Body of pancreas (tissue), 4 donors: Measurements from ENCODE around the gene COX15. TPM values are rescaled to one million over a fixed set of nuclear protein-coding genes. Genes with fewer than 3 reads are reported as not detected.

Experiments
- ATAC-seq: fragments of 150-250 bp; one replicate; pipeline ENCODE4 v1.9.1; 2016
- DNase-seq, 4 donors: peaks; one replicate each; pipeline ENCODE4 v3.0.0-alpha.2; 2019
- H3K27ac ChIP-seq, 4 donors: fragments of 200-600 bp; sonication (generic); 1 replicate in 3 of 4; 2 replicates in 1 of 4; pipeline versions ENCODE4 v1.5.1 to v1.6.1; 2016 to 2019; ENCODE audit warnings: mild to moderate bottlenecking in 1 of 4, mixed read lengths in 1 of 4, moderate library complexity in 1 of 4
- H3K27me3 ChIP-seq, 2 donors: fragments of 200-600 bp; sonication (generic); one replicate each; pipeline ENCODE4 v1.6.0; 2016; ENCODE audit warnings: mild to moderate bottlenecking in 1 of 2
- H3K36me3 ChIP-seq, 2 donors: fragments of 200-600 bp; sonication (generic); replicated peaks in 1 of 2; 2 replicates each; pipeline ENCODE4 v1.5.1; 2016; ENCODE audit warnings: low read depth in 2 of 2; ENCODE audit not compliant: insufficient read depth in 1 of 2
- H3K4me1 ChIP-seq: fragments of 200-600 bp; sonication (generic); one replicate; pipeline ENCODE4 v1.6.0; 2016
- H3K4me3 ChIP-seq, 2 donors: fragments of 200-600 bp; sonication (generic); 1 replicate in 1 of 2; 2 replicates in 1 of 2; pipeline ENCODE4 v1.5.1; 2016 to 2019
- H3K9me3 ChIP-seq, 3 donors: fragments of 200-600 bp; sonication (generic); 1 replicate in 2 of 3; 2 replicates in 1 of 3; pipeline ENCODE4 v1.5.1; 2016
- CTCF ChIP-seq, 7 experiments: fragments of 450-650 bp in 4 of 7; fragments of 200-600 bp in 3 of 7; sonication (generic) in 3 of 7; IDR thresholded peaks; one replicate each; pipeline ENCODE4 v1.5.1; 2016 to 2019; ENCODE audit warnings: antibody characterized with exemption in 7 of 7
- POLR2A ChIP-seq, 3 donors: fragments of 450-650 bp; IDR thresholded peaks; one replicate each; pipeline ENCODE4 v1.6.1; 2016; ENCODE audit warnings: antibody characterized with exemption in 3 of 3, mild to moderate bottlenecking in 2 of 3
- WGBS, 2 donors: methylation state at CpG; one replicate each; pipeline ENCODE4 v1.1.5; 2017; 5-methylcytosine and 5-hydroxymethylcytosine counted together
- intact Hi-C: fragments of 100-400 bp; cut with DNase I; formaldehyde crosslinking; loops from one replicate; pipeline ENCODE4 v1.15.1; 2023
- total RNA-seq, 2 donors: library from RNA; depleted of rRNA; stranded (reverse); fragments of >200 nt; gene quantifications; one replicate each; pipeline ENCODE4 v1.1.0, GENCODE V29; 2016

Gene COX15
- total RNA-seq, 2 donors from 2014 or later, result 9.6 to 17.9 TPM

GRCh38 chr10:99765672-99766301, 33.9 kb upstream of the COX15 start:
- H3K9me3 ChIP-seq, result no peaks in the 10 kb centered on the region
- no peak overlapping the region for H3K4me3 ChIP-seq
- no peak overlapping the region for H3K27ac ChIP-seq
- ATAC-seq (no peak), DNase-seq (no peak)
- WGBS, 2 donors, result 75 to 84% methylated on average over 4 of the region's 4 CpGs
- no peaks in the 10 kb centered on the region for H3K4me1 ChIP-seq
- no peak for TF ChIP-seq POLR2A (IDR thresholded peaks at IDR 0.05)
- no peak for TF ChIP-seq CTCF (IDR thresholded peaks at IDR 0.05)
- no peaks in the 10 kb centered on the region for H3K36me3 ChIP-seq
- no peaks in the 10 kb centered on the region for H3K27me3 ChIP-seq
- intact Hi-C loops, result no loop called here

GRCh38 chr10:99761365-99761764, 29.4 kb upstream of the COX15 start:
- Histone ChIP-seq H3K9me3 (no peaks in the 10 kb centered on the region), H3K27ac (no peak overlapping the region), H3K4me3 (no peak overlapping the region), H3K27me3 (no peaks in the 10 kb centered on the region), H3K4me1 (no peaks in the 10 kb centered on the region), H3K36me3 (peaks cover 0 to 3% of the 10 kb centered on the region in 2 donors)
- no peak for DNase-seq
- intact Hi-C loops, result no loop called here
- TF ChIP-seq CTCF (IDR thresholded peaks at IDR 0.05) (no peak), POLR2A (IDR thresholded peaks at IDR 0.05) (no peak)
- ATAC-seq, result no peak

- Histone ChIP-seq H3K36me3 (peaks cover 0 to 3% of the 10 kb centered on the region in 2 donors), H3K27me3 (no peaks in the 10 kb centered on the region), H3K9me3 (no peaks in the 10 kb centered on the region), H3K4me3 (no peak overlapping the region), H3K4me1 (no peaks in the 10 kb centered on the region), H3K27ac (no peak overlapping the region)
- TF ChIP-seq POLR2A (IDR thresholded peaks at IDR 0.05) (no peak), CTCF (IDR thresholded peaks at IDR 0.05) (no peak)
- intact Hi-C loops, result no loop called here
- 83 to 92% methylated on average over 1 of the region's 1 CpG for WGBS, 2 donors
- DNase-seq (no peak), ATAC-seq (no peak)
Measured at GRCh38 chr10:99760321-99760720, 28.4 kb upstream of the COX15 start.

GRCh38 chr10:99758211-99758891, 26.4 kb upstream of the COX15 start:
- Histone ChIP-seq H3K4me1 (no peaks in the 10 kb centered on the region), H3K9me3 (no peaks in the 10 kb centered on the region), H3K36me3 (peaks cover 0 to 9% of the 10 kb centered on the region in 2 donors), H3K27ac (no peak overlapping the region), H3K4me3 (no peak overlapping the region), H3K27me3 (no peaks in the 10 kb centered on the region)
- intact Hi-C loops, result no loop called here
- WGBS, 2 donors, result 92 to 94% methylated on average over 2 of the region's 2 CpGs
- no peak for ATAC-seq
- no peak for DNase-seq
- no peak for TF ChIP-seq CTCF (IDR thresholded peaks at IDR 0.05)
- TF ChIP-seq POLR2A (IDR thresholded peaks at IDR 0.05), result no peak

- WGBS, 2 donors, result 93 to 95% methylated on average over 1 of the region's 1 CpG
- Histone ChIP-seq H3K4me3 (no peak overlapping the region), H3K27me3 (no peaks in the 10 kb centered on the region), H3K4me1 (no peaks in the 10 kb centered on the region), H3K36me3 (peaks cover 0 to 17% of the 10 kb centered on the region in 2 donors), H3K9me3 (no peaks in the 10 kb centered on the region), H3K27ac (no peak overlapping the region)
- TF ChIP-seq POLR2A (IDR thresholded peaks at IDR 0.05) (no peak), CTCF (IDR thresholded peaks at IDR 0.05) (no peak)
- intact Hi-C loops, result no loop called here
- DNase-seq (no peak), ATAC-seq (no peak)
Measured at GRCh38 chr10:99756159-99756558, 24.2 kb upstream of the COX15 start.
